DMS114 treated with DMSO at 0.1 percent for 48 hours (cell line): ENCODE results near the gene RECQL.

Experiments
- DNase-seq: peaks from one replicate; lab custom pipeline; 2025; ENCODE audit not compliant: unreplicated experiment; lab: John Stamatoyannopoulos, UW

RECQL gene

GRCh38 chr12:21501258-21502163 is at the start of gene RECQL, which contains the start of gene GOLT1B:
RECQL (minus strand) TSS chr12:21501635; CDS start chr12:21499570, 2,065 bp downstream.
GOLT1B (plus strand) TSS chr12:21501789; CDS start chr12:21501924, 135 bp downstream.
- DNase-seq = peak; percentile 99

GRCh38 chr12:21547437-21547836 is 46.0 kb upstream of the RECQL start:
- no peak for DNase-seq

GRCh38 chr12:21546716-21547115 is 45.3 kb upstream of the RECQL start:
- no peak for DNase-seq

- no peak for DNase-seq
Observed at GRCh38 chr12:21545557-21545956, 44.1 kb upstream of the RECQL start.

GRCh38 chr12:21543151-21543550 is 41.7 kb upstream of the RECQL start:
- DNase-seq = no peak

- no peak for DNase-seq
Observed at GRCh38 chr12:21542403-21542802, 41.0 kb upstream of the RECQL start.

GRCh38 chr12:21541773-21542172 is 40.3 kb upstream of the RECQL start:
- DNase-seq = no peak

GRCh38 chr12:21539797-21540196 is 38.4 kb upstream of the RECQL start:
- no peak for DNase-seq

GRCh38 chr12:21538061-21538653 is 36.7 kb upstream of the RECQL start:
- DNase-seq = no peak

- no peak for DNase-seq
Observed at GRCh38 chr12:21529456-21529855, 28.0 kb upstream of the RECQL start.

GRCh38 chr12:21528953-21529352 is 27.5 kb upstream of the RECQL start:
- no peak for DNase-seq

- peak; percentile 18 for DNase-seq
Observed at GRCh38 chr12:21527451-21528180, 26.2 kb upstream of the RECQL start.

- DNase-seq = no peak
Observed at GRCh38 chr12:21526721-21527345, 25.4 kb upstream of the RECQL start.

- DNase-seq = no peak
Observed at GRCh38 chr12:21526053-21526452, 24.6 kb upstream of the RECQL start, which contains the start of gene SPX. SPX (plus strand) TSS chr12:21526296; CDS start chr12:21526473, 177 bp downstream.

- no peak for DNase-seq
Observed at GRCh38 chr12:21523148-21523547, 21.7 kb upstream of the RECQL start.

- no peak for DNase-seq
Observed at GRCh38 chr12:21521541-21521940, 20.1 kb upstream of the RECQL start.

- DNase-seq = no peak
Observed at GRCh38 chr12:21518451-21518850, 17.0 kb upstream of the RECQL start.

- DNase-seq = no peak
Observed at GRCh38 chr12:21516281-21516680, 14.8 kb upstream of the RECQL start.

- no peak for DNase-seq
Observed at GRCh38 chr12:21509768-21510167, 8.3 kb upstream of the RECQL start.

GRCh38 chr12:21507849-21508248 is 6.4 kb upstream of the RECQL start:
- DNase-seq = no peak

GRCh38 chr12:21505888-21506287 is 4.5 kb upstream of the RECQL start:
- no peak for DNase-seq
